ENCODE measurements around the gene CHODL.

DNA sequence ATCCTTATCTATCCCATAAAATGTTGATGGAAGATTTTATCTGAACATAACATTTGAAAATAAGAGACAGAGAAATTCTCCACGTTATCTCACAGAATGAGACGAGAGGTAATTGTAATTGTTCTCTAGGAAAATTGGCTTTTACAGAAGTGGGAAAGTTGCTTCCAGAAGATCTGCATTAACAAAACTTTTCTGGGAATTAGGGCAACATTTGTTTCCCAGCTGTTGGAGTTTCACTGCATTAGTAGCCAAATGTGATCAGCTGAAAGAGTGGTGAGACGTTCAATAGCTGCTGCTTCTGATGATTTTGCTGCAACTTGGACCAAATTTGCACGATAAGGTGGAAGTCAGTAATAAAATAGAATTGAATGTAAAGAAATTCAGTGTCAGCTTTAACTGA, 7.6 kb downstream of the CHODL start:
- no peak for TF ChIP-seq EZH2phosphoT487 (IDR thresholded peaks at IDR 0.05; ENCODE audit: low read depth)
- TF ChIP-seq, protein P1, sequence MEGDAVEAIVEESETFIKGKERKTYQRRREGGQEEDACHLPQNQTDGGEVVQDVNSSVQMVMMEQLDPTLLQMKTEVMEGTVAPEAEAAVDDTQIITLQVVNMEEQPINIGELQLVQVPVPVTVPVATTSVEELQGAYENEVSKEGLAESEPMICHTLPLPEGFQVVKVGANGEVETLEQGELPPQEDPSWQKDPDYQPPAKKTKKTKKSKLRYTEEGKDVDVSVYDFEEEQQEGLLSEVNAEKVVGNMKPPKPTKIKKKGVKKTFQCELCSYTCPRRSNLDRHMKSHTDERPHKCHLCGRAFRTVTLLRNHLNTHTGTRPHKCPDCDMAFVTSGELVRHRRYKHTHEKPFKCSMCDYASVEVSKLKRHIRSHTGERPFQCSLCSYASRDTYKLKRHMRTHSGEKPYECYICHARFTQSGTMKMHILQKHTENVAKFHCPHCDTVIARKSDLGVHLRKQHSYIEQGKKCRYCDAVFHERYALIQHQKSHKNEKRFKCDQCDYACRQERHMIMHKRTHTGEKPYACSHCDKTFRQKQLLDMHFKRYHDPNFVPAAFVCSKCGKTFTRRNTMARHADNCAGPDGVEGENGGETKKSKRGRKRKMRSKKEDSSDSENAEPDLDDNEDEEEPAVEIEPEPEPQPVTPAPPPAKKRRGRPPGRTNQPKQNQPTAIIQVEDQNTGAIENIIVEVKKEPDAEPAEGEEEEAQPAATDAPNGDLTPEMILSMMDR (IDR thresholded peaks at IDR 0.05; ENCODE audit: low read depth, low read length) = no peak
